HG02870 (cell line): ENCODE results near the gene TRIM29.
"Not testable (repeated sequence)": the region's sequence is repeated elsewhere in the genome, so short reads cannot be mapped to it uniquely, and the experiment has no call there.

ENCODE experiments used
- ATAC-seq: cut with Tn5 transposase; IDR thresholded peaks from one replicate; pipeline ENCODE4 v1.9.1; 2021; ENCODE audit warnings: mild to moderate bottlenecking, moderate library complexity; ENCODE audit not compliant: unreplicated experiment

Gene TRIM29

GRCh38 chr11:120172054-120172911 is 34.4 kb upstream of the TRIM29 start:
- ATAC-seq: peak; percentile 59

GRCh38 chr11:120170741-120171261 is 32.9 kb upstream of the TRIM29 start:
- ATAC-seq: no peak

- ATAC-seq: no peak
These were observed 32.2 kb upstream of the TRIM29 start for GRCh38 chr11:120169981-120170698.

DNA sequence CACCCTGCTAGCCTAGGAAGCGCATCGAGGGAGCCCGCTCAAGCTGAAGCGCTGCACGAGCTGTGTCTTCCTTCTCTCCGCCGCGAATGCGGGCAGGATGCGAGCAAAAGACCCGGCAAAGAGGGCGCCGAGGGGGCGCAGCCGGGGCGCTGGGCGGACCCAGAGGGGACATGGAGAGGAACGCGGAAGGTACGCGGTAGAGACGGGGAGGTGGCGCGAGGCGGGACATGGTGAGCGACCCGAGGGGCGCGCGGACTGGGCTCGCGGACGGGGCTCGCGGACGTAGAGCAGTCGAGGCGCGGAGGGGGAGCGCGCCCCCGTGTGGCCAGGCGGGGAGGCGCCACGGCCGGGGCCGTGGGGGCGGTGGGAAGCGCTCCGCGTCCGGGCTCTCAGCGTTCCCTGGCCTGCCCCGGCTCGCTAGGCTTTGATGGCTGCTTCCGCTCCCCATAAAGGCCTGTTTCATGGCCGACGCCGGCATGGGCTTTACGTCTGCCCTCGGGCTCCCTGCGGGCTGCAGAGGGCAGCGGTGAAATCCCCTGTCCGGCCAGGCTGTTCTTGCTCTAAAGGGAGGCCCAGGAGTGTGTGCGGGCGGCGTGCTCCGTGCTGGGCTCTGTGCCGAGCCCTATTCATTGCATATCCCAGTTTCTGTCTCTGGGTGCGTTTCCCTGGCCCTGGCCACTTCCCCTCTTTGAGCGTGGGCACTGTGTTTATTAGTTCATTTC is 31.2 kb upstream of the TRIM29 start:
- ATAC-seq: no peak

DNA sequence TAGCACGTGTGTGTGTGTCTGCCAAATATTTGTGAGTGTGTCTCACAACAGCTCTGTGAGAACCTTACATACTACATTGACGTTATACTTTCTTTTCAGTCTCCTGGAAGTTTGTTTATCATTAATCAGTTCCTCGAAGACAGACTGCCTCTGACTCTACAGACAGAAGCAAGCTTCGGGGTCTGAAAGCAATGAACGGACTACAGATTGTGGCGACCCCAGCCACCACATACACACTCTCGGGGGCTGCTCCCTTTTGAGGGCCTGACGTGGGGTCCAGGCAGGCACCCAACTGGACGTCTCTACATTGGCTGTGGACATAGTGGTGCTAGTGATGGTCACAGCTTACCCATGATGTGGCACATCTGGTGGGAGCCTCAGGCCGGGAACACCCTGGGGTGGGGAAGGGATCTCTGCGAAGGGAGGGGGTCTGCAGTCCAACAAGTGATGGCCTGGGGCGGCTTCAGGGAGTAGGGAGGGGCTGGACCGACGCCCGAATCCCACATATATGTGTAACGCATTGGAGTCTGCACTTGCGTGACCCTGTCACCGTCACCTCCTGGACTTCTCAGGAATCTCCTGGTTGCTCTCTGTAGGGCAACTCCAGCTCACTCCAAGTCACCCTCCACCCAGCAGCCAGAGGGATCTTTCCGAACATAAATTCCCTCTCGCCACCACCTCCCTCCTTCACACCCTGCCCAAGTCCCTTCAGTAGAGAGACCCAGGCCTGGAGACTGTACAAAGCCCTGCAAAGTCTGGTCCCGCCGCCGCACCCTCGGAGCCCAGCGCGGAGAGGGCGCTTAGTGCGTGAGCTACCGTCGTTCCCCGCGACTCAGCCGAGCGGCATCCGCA is 30.4 kb upstream of the TRIM29 start:
- no peak for ATAC-seq

GRCh38 chr11:120167659-120168058 is 29.7 kb upstream of the TRIM29 start:
- no peak for ATAC-seq

DNA sequence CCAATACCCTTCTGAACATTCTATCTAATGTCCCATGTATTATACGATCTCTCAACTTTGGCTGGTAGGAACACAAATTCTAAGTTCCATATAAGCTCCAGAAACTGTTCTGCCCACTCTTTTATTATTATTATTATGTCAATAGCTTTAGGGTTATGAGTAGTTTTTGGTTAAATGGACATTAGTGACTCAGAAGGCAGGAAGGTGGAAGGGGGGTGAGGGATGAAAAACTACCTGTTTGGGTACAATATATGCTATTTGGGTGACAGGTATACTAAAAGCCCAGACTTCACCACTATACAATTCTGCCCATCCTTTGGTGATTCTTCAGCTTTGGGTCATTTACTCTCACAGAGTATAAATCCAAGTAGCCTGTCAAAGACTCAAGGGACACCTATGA is 22.5 kb upstream of the TRIM29 start:
- no peak for ATAC-seq

- no peak for ATAC-seq
These were observed 15.3 kb upstream of the TRIM29 start for GRCh38 chr11:120153221-120153620.

- ATAC-seq: no peak
These were observed 13.6 kb upstream of the TRIM29 start for GRCh38 chr11:120151536-120151935.

DNA sequence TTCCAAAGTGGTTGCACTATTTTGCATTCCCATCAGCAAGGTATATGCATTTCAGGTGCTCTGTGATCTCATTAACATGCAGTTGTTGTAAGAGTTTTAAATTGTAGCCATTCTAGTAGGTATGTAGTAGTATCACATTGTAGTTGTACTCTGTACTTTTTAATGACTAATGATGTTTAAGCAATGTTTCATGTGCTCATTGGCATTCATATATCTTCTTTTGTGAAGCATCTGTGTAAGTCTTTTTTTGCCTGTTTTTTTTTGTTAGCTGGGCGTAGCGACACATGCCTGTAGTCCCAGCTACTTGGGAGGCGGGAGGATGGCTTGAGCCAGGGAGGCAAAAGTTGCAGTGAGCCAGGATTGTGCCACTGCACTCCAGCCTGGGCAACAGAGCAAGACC is 11.3 kb upstream of the TRIM29 start:
- no peak for ATAC-seq

DNA sequence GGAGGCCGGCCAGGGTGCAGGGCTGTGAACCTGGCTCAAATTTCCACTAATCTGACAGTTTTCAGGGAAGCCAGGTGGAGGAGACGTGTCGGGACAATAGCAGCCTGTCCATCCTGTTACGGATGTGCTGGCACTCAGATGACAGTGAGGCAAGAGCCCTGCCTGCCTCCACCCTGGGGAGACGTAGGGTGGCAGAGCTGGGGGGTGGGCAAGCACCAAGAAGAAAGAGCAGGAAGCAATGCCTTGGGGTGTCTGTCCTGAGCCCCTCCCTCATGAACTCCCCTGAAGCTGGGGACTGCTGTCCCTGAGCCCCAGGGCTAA is 10.0 kb upstream of the TRIM29 start:
- ATAC-seq: no peak

DNA sequence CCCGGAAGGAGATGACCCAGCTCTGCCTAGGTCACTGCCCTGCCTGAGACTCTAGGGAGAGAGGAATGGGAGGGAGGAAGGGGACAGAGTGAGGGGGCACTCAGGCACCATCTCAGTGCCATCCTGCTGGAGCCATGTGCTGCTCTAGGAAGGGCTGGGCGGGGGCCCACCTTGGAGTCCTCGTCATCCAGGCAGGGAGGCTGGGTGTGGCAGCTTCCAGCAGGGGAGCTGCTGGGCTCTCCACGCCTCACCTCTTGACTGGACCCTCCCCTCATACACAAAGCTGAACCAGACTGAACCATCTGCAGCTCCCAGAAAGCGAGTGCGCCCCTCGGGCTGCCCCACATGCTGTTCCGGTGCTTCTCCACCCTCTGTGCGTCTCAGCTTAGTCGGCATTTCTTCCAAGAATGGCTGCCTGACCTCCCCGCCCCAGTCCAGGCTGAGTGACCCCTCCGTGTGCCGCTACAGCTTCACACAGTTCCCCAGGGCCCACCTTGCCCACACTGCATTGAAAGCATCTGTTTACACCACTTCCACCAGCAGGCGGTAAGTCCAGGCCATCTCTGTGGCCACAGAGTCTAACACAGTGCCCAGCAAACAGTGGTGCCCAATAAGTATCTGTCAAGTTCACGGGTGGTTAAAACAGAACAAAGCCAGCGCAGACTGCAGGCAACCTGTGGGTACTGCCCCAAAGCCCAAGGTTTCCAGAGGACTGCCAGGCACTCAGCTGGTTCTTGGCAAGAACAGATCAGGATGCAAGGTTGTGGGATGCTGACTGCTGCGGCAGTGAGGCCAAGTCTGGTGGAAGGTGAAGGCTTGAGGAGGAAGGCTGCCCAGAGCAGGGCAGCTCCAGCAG is 9.4 kb upstream of the TRIM29 start:
- ATAC-seq: no peak

- no peak for ATAC-seq
These were observed 8.6 kb upstream of the TRIM29 start for GRCh38 chr11:120146413-120147093.

GRCh38 chr11:120144501-120144900 is 6.6 kb upstream of the TRIM29 start:
- no peak for ATAC-seq

DNA sequence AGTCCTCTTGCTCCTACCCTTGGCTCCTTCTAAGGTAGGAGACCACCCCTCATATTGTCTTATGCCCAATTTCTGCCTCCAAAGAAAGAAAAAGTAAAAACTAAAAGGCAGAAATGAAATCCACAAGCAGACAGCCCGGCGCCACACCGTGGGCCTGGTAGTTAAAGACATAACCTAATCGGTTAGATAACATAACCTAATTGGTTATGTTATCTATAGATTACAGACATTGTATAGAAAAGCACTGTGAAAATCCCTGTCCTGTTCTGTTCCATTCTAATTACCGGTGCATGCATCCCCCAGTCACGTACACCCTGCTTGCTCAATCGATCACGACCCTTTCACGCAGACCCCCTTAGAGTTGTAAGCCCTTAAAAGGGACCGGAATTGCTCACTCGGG is 5.6 kb upstream of the TRIM29 start:
- not testable (repeated sequence) for ATAC-seq

- ATAC-seq: no peak
These were observed 4.7 kb upstream of the TRIM29 start for GRCh38 chr11:120142441-120143100.

- ATAC-seq: no peak
These were observed 4.0 kb upstream of the TRIM29 start for GRCh38 chr11:120141768-120142423.

- no peak for ATAC-seq
These were observed 3.3 kb upstream of the TRIM29 start for GRCh38 chr11:120141113-120141767.
